MCF 10A (cell line): ENCODE measurements around the gene CERS1. TPM values are rescaled to one million over a fixed set of nuclear protein-coding genes. Genes with fewer than 3 reads are reported as not detected.

ENCODE experiments used
- BruUV-seq: library from RNA; stranded (reverse); fragments of 400-500 nt; replicated peaks from 2 replicates; lab custom pipeline; 2021; lab: Mats Ljungman, UMichigan
- CTCF ChIA-PET: fragments of 300-600 bp; sonication (Branson Sonifier 250); formaldehyde crosslinking; extraction: SDS; loops from one replicate; lab custom pipeline; 2021; ENCODE audit warnings: antibody characterized with exemption, inconsistent platforms; lab: Yijun Ruan, JAX
- POLR2A ChIA-PET: fragments of 300-600, 350-650 bp; sonication (Branson Sonifier 250); formaldehyde crosslinking; extraction: SDS; loops from one replicate; lab custom pipeline; 2020; ENCODE audit warnings: antibody characterized with exemption, inconsistent platforms; lab: Yijun Ruan, JAX
- DNase-seq: peaks from one replicate; pipeline ENCODE4 v3.0.0-alpha.2; 2018; ENCODE audit not compliant: unreplicated experiment
- H3K27ac Mint-ChIP-seq: one replicate; pipeline ENCODE4 v1.8.0; 2022; ENCODE audit warnings: mild to moderate bottlenecking, low read depth, mixed read lengths; ENCODE audit not compliant: unreplicated experiment
- H3K27me3 Mint-ChIP-seq: one replicate; pipeline ENCODE4 v1.8.0; 2022; ENCODE audit warnings: mixed read lengths; ENCODE audit not compliant: insufficient read depth, unreplicated experiment
- H3K36me3 Mint-ChIP-seq: one replicate; pipeline ENCODE4 v1.8.0; 2022; ENCODE audit warnings: mild to moderate bottlenecking, moderate library complexity, mixed read lengths; ENCODE audit not compliant: insufficient read depth, unreplicated experiment
- H3K4me1 Mint-ChIP-seq: one replicate; pipeline ENCODE4 v1.8.0; 2022; ENCODE audit warnings: mixed read lengths; ENCODE audit not compliant: insufficient read depth, unreplicated experiment
- H3K4me3 Mint-ChIP-seq: one replicate; pipeline ENCODE4 v1.8.0; 2022; ENCODE audit warnings: mild to moderate bottlenecking, moderate library complexity, mixed read lengths; ENCODE audit not compliant: unreplicated experiment
- H3K9me3 Mint-ChIP-seq: one replicate; pipeline ENCODE4 v1.8.0; 2022; ENCODE audit warnings: mixed read lengths; ENCODE audit not compliant: unreplicated experiment
- intact Hi-C: fragments of 100-400 bp; cut with micrococcal nuclease; formaldehyde crosslinking; loops from 2 replicates; pipeline ENCODE4 v1.14.1; 2022
- total RNA-seq: library from RNA; stranded (reverse); gene quantifications from 2 replicates; pipeline ENCODE4 v1.2.3, GENCODE V29; 2022
- TF ChIP-seq, protein P1 (sequence below): fragments of 200-600 bp; IDR thresholded peaks from one replicate; pipeline ENCODE4 v1.8.0; 2022; ENCODE audit warnings: antibody characterized with exemption, mild to moderate bottlenecking; ENCODE audit not compliant: unreplicated experiment

The CERS1 gene
- total RNA-seq, 1 experiment from 2014 or later: not detected

DNA sequence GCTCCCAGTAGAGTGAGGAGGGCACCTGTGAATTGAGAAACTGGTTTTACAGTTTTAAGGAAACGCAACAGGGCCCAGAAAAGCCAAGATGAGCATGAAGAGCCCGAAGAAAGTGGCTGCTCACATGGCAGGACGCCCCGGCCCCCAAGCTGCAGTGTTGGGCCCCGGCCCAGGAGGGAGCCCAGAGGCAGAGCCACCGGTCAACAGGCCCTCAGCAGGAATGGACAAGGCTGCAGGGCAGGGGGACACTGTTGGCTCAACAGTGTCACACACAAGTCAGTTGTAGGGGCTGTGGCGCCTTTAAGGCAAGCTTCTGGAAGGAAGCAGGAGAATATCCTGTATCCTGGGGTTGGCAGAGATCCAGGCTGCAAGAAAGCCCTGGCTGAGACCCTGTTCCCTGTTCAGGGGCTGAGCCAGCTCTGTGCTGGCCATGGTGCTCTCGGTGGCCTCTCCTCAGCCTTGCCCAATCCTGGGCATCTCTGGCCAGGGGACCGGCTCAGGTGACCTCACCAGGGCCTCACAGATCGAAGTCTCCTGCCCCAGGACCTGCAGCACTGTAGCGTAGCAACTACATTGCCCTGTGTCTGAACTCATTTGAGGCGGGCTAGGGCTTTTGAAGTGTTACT, 36.2 kb downstream of the CERS1 start:
- Mint-ChIP-seq H3K27me3 (no peaks in the 10 kb centered on the region), H3K9me3 (no peaks in the 10 kb centered on the region), H3K36me3 (peaks cover 93% of the 10 kb centered on the region), H3K4me1 (no peaks in the 10 kb centered on the region), H3K27ac (no peak overlapping the region), H3K4me3 (no peak overlapping the region)
- no peak for DNase-seq
- POLR2A ChIA-PET: interaction anchor here (0.7 to 1.0 kb wide), 2 partner anchors 15 to 35 kb away, joined by 4 to 6 read pairs; no protein-coding TSS in a partner anchor
- intact Hi-C loops: no loop called here
- TF ChIP-seq, protein P1, sequence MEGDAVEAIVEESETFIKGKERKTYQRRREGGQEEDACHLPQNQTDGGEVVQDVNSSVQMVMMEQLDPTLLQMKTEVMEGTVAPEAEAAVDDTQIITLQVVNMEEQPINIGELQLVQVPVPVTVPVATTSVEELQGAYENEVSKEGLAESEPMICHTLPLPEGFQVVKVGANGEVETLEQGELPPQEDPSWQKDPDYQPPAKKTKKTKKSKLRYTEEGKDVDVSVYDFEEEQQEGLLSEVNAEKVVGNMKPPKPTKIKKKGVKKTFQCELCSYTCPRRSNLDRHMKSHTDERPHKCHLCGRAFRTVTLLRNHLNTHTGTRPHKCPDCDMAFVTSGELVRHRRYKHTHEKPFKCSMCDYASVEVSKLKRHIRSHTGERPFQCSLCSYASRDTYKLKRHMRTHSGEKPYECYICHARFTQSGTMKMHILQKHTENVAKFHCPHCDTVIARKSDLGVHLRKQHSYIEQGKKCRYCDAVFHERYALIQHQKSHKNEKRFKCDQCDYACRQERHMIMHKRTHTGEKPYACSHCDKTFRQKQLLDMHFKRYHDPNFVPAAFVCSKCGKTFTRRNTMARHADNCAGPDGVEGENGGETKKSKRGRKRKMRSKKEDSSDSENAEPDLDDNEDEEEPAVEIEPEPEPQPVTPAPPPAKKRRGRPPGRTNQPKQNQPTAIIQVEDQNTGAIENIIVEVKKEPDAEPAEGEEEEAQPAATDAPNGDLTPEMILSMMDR: no peak
- CTCF ChIA-PET: interaction anchor here (0.5 to 5.1 kb wide), 5 partner anchors 12 to 272 kb away, joined by 3 to 39 read pairs (median 3); partner anchors contain the start of gene REX1BD
- no TSS peak for BruUV-seq

DNA sequence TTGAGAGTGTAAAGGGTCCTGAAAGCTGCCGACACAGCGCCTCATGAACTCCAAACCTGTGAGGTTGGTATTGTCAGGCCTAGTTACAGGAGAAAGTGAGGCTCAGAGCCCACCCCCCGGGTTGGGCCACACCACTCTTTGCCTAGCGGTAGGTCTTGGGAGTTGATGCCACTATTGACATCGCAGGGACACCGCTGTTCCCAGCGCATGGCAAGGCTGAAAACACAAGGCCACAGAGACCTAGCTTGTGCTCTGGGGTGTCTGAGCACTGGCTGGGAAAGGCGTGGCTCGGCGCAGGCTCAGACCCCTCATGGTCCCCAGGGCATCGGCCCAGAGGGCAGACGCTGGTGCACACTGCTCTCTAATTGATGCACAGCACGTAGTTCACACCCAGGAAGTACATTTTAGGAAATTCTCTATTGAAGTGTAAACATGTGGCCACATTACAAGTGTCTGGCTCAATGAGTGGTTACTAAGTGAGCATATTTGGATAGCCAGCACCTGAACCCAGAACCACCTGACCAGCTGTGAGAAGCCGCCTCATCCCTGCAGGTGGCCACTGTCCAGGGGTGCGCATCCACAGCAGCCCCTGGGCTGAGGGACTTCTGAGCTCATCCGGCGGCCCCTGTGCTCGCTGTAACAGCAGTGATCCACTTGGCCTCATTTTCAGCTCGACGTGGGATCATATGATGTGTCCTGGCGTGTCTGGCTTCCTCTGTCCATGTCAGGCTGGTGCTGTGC, 36.9 kb downstream of the CERS1 start:
- TF ChIP-seq, protein P1: no peak
- H3K4me3 Mint-ChIP-seq: no peak overlapping the region
- CTCF ChIA-PET: interaction anchor here (0.5 to 5.1 kb wide), 7 partner anchors 12 to 271 kb away, joined by 3 to 39 read pairs (median 3); partner anchors contain the start of gene REX1BD
- intact Hi-C loops: no loop called here
- BruUV-seq: no TSS peak
- no peaks in the 10 kb centered on the region for H3K27me3 Mint-ChIP-seq
- POLR2A ChIA-PET: interaction anchor here (0.7 to 1.3 kb wide), 3 partner anchors 16 to 60 kb away, joined by 3 to 6 read pairs (median 4); partner anchors contain the start of genes COPE and DDX49
- peaks cover 91% of the 10 kb centered on the region for H3K36me3 Mint-ChIP-seq
- H3K27ac Mint-ChIP-seq: no peak overlapping the region
- no peak for DNase-seq
- no peaks in the 10 kb centered on the region for H3K4me1 Mint-ChIP-seq
- no peaks in the 10 kb centered on the region for H3K9me3 Mint-ChIP-seq

DNA sequence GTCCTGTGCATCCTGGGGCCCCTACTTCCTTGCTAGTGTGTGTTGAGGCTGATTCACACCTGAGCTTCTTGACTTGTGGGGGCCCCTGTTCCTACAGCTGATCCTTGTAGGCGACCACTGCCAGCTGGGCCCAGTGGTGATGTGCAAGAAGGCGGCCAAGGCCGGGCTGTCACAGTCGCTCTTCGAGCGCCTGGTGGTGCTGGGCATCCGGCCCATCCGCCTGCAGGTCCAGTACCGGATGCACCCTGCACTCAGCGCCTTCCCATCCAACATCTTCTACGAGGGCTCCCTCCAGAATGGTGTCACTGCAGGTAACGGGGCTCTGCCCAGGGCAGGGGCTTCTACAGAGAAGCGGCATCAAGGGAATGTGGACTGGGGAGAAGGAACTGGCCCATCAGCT, 38.7 kb downstream of the CERS1 start:
- TF ChIP-seq, protein P1: no peak
- Mint-ChIP-seq H3K4me3 (no peak overlapping the region), H3K27ac (no peak overlapping the region), H3K27me3 (no peaks in the 10 kb centered on the region), H3K4me1 (no peaks in the 10 kb centered on the region), H3K36me3 (peaks cover 91% of the 10 kb centered on the region), H3K9me3 (no peaks in the 10 kb centered on the region)
- no TSS peak for BruUV-seq
- intact Hi-C loops: no loop called here
- ChIA-PET POLR2A (no interaction called here), CTCF (interaction anchor here (1.6 to 5.1 kb wide), 4 partner anchors 10 to 84 kb away, joined by 6 to 39 read pairs (median 20); no protein-coding TSS in a partner anchor)
- DNase-seq: no peak
